ENCODE data around the gene EXOG.
"Not testable (repeated sequence)": the region's sequence is repeated elsewhere in the genome, so short reads cannot be mapped to it uniquely, and the experiment has no call there.

EXOG gene

GRCh38 chr3:38564631-38565338 lies 68.6 kb downstream of the EXOG start:
- no peak for DNase-seq (ENCODE audit: low spot score)

DNA sequence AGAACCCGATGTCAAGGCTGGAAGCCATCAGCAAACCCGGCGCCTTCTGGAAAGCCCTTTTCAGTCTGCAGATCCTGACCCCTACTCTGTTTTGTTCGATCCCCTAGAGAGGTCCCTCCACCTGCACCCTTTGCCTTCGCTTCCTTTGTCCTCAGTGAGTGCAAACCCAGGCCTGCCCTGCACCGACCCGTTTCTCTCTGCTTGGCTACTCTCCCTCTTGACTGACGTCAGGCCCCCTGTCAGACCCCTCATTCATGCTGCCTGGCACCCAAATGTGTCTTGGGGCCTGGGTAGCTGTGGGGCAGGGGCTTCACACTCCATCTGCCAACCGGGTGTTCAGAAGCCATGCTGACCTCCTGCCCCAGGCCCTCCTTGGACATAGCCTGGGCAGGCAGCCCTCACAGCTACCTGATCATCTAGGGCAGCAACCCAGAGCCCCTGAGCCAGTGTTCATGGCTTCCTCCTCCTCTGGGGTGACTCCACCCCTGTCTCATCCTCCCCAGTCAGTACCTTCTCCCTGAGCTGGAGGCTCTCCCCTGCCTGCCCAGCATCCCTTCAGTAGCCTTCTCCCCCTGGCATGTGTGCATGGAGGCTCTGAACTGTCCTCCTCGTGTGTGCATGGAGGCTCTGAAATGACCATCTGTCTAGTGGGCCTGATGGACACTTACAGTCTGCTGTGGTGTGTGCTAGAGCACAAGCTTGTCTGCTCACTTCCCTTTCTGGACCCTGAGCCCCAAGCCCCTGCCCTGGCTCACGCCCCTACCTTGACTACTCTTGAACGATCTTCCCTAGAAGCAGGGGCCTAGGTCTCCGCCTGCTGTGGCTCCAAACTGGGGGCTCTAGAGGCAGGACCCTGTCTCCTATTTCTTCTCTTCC lies 69.4 kb downstream of the EXOG start:
- no peak for DNase-seq (ENCODE audit: low spot score)

DNA sequence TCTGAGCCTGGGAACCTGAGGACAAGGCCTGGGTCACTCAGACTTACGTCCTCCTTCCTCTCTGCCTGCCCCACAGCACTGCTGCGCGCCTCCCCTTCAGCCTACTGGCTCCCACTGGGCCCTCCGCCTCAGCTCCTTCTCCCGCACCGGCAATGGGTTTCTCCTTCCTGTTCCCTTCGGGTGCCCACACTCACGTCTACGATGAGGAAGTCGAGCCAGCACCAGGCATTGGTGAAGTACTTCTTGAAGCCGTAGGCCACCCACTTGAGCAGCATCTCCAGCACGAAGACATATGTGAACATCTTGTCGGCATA lies 70.0 kb downstream of the EXOG start:
- DNase-seq (ENCODE audit: low spot score): no peak

- not testable (repeated sequence) for DNase-seq (ENCODE audit: low spot score)
Observed at GRCh38 chr3:38566794-38567193, 70.7 kb downstream of the EXOG start.

- DNase-seq (ENCODE audit: low spot score): no peak
Observed at GRCh38 chr3:38567498-38567897, 71.4 kb downstream of the EXOG start.

- DNase-seq (ENCODE audit: low spot score): no peak
Observed at GRCh38 chr3:38573111-38573510, 77.0 kb downstream of the EXOG start.

DNA sequence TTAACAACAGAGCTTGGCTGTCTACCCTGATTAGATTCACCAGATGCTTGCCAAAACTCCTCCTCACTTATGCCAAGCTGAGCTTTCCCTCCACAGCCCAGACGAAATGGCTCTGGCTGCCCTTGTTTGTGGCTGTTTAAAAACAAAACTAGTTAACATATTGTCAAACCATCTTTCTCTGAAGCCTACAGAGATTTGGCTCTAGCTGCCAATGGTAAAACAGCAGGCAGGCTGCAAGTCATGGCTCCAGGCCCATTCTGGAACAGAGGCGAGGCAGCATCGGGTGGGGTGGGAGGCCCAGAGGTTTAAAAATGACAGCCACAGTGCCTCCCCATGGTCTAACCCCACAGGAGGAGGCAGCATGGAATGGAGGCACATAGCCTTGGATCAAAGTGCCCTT lies 77.4 kb downstream of the EXOG start:
- DNase-seq (ENCODE audit: low spot score): no peak

GRCh38 chr3:38574411-38575278 lies 78.5 kb downstream of the EXOG start:
- no peak for DNase-seq (ENCODE audit: low spot score)

- DNase-seq (ENCODE audit: low spot score): no peak
Observed at GRCh38 chr3:38575279-38575843, 79.2 kb downstream of the EXOG start.

Measured in RKO (cell line).